GM12872 (cell line): ENCODE measurements around the gene BRSK2.

Source experiments
- TF ChIP-seq, protein P1 (sequence below): IDR thresholded peaks from 3 replicates; pipeline ENCODE4 v1.5.1; 2011; ENCODE audit warnings: low read depth, mild to moderate bottlenecking, low read length, moderate library complexity; ENCODE audit not compliant: insufficient read depth

The BRSK2 gene

DNA sequence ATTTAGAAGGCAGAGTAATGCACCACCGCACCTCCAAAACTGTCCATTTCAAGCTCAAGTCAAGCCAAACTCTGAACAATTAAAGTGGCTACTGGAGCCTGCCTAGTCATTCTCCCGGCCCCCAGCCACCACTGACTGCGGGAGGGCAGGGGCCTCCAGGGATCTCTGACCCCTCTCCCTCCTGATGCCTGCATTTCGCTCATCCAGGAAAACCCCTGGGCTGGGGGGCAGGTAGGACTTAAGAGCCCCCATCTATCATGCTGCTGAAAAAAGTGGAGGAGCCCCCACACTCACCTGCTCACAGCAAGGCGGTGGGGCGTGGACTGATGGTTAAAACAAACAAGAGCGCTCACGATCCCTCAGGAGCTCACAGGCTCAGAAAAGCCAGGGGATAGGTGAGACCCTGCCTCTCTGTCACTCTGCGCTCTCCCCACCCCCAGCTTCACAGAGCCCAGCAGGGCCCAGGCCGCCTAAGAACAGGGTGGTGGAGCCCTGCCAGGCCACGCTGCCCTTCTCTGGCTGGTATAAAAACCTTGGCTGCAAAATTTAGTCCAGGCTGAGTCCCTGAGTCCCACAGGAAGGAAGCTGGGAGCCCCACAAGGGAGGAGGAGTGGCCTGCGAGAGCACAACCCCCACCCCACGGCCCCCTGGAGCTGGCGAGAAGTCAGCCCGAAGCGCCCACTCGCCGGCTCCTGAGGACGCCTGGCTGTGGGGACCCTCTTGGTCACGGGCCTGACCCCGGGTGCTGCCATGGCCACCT lies 117.8 kb downstream of the BRSK2 start:
- TF ChIP-seq, protein P1, sequence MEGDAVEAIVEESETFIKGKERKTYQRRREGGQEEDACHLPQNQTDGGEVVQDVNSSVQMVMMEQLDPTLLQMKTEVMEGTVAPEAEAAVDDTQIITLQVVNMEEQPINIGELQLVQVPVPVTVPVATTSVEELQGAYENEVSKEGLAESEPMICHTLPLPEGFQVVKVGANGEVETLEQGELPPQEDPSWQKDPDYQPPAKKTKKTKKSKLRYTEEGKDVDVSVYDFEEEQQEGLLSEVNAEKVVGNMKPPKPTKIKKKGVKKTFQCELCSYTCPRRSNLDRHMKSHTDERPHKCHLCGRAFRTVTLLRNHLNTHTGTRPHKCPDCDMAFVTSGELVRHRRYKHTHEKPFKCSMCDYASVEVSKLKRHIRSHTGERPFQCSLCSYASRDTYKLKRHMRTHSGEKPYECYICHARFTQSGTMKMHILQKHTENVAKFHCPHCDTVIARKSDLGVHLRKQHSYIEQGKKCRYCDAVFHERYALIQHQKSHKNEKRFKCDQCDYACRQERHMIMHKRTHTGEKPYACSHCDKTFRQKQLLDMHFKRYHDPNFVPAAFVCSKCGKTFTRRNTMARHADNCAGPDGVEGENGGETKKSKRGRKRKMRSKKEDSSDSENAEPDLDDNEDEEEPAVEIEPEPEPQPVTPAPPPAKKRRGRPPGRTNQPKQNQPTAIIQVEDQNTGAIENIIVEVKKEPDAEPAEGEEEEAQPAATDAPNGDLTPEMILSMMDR: no peak

DNA sequence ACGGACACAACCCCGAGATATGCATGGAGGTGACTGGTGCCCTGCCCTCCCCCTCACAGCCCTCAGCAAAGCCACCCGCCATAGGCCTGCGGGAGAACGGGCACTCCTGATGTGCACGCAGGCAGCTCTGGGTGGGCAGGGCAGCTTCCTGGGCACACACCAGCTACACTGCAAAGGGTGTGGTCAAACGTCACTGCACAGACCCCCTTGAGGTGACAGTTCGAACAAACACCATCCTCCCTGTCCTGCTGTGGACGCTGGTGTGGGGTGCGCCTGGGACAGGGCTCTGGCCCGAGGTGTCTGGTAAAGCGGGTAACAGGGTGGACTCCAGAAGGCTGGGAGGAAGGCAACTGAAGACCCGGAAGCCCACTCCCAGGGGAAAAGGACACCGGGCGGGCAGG lies 118.8 kb downstream of the BRSK2 start:
- TF ChIP-seq, protein P1: no peak

DNA sequence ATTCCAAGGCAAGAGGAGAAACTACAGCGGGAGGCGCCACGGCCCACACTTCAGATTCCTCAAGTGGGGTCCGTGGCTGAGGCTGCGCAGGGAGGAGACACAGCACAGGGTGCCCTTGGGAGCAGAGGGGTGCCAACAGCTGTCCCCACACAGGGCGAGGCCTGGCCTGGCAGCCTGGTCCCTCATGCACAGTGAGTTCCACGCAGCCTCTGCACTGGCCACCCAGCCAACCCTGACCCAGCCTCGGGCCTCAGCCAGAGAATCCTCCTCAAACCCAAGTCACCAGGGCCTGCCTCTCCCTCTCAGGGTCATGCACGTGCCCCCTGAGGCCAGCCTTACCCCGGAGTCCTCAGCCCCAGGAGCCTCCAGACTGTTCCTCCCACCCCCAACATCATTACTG lies 119.3 kb downstream of the BRSK2 start:
- TF ChIP-seq, protein P1: no peak

DNA sequence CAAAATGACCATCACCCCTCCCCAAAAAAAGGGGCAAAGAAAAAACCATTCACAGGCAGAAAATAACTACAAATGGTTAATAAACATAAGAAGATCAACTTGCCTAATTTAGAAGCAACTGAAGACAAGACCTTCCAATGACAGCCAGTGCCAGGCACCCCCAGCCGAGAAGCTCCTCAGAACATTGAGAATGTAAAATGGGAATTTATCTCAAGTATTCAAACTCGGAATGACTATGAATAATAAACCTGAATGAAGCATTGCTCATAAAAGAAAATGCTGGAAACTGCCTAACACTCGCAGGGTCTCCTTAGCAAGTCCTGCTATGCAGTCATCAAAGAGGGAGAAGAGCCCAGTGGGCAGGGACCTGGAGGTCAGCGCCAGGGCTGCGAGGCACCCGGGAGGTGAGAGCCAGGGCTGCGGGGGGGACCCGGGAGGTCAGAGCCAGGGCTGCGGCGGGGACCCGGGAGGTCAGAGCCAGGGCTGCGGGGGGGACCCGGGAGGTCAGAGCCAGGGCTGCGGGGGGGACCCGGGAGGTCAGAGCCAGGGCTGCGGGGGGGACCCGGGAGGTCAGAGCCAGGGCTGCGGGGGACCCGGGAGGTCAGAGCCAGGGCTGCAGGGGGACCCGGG lies 120.0 kb downstream of the BRSK2 start:
- TF ChIP-seq, protein P1: no peak

DNA sequence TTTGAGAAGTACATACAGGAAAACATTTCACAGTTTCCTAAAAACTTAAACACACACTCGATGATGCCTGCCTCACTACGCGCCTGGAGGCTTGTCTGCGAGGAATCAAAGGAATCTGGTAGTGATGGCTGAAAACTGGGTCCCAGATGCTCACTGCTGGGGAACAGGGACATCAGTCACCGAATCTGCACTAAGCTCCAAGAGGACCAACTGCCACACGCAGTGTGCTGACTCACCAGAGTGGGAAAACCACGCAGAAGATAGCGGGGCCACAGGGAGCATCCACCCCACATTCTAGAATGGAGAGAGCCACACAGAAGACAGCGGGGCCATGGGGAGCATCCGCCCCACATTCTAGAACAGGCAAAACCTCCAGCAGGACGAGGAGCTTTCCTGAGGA lies 121.2 kb downstream of the BRSK2 start:
- TF ChIP-seq, protein P1: no peak

DNA sequence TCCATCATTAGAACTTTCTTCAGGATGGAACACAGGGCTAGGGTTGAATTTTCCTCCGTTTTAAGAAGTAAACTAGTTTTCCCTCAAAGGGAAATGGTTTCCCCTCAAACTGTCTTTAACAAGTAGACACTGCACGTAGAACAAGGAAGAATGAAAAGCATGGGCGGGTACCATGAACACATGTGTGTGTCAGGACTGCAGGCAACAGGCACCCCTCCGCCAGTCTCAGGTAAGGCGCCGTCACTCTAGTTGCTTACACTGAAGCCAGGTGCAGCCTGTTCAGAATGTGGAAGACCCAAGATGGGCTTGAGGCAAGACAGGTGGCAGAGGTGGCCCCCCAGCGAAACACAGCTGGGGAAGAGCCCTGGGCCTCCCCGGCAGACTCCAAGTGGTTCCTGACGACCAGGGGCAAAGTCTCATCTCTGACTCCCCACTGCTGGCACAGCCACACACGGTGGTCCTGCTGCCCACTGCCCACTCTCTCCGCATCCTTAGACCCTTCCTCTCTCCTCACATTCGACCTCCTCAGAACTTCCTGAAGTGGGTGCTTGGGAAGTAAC lies 122.3 kb downstream of the BRSK2 start:
- TF ChIP-seq, protein P1: no peak
